Superior temporal gyrus (tissue), 1 donor: Measurements from ENCODE around the gene CNN2.

ENCODE experiments used
- DNase-seq: peaks from one replicate; pipeline ENCODE4 v3.0.0-alpha.2; 2016; ENCODE audit errors: extremely low spot score

CNN2 gene

GRCh38 chr19:1065606-1066109, 39.2 kb downstream of the CNN2 start:
- no peak for DNase-seq

- no peak for DNase-seq
Measured at GRCh38 chr19:1066251-1066747, 39.9 kb downstream of the CNN2 start.

GRCh38 chr19:1066748-1067340, 40.4 kb downstream of the CNN2 start, which contains the start of gene ARHGAP45:
ARHGAP45 (plus strand) TSS chr19:1067167; CDS start chr19:1067406, 239 bp downstream.
- DNase-seq = no peak

GRCh38 chr19:1067341-1067957, 41.0 kb downstream of the CNN2 start:
- no peak for DNase-seq

GRCh38 chr19:1068009-1069001, 41.9 kb downstream of the CNN2 start:
- no peak for DNase-seq

- DNase-seq = peak; percentile 10
Measured at GRCh38 chr19:1069009-1069779, 42.8 kb downstream of the CNN2 start.

- no peak for DNase-seq
Measured at GRCh38 chr19:1070576-1070930, 44.1 kb downstream of the CNN2 start.

GRCh38 chr19:1070931-1071791, 44.8 kb downstream of the CNN2 start:
- DNase-seq = no peak

- no peak for DNase-seq
Measured at GRCh38 chr19:1072371-1073015, 46.1 kb downstream of the CNN2 start.

- no peak for DNase-seq
Measured at GRCh38 chr19:1073063-1073955, 46.9 kb downstream of the CNN2 start.

- DNase-seq = no peak
Measured at GRCh38 chr19:1073956-1074517, 47.6 kb downstream of the CNN2 start.

GRCh38 chr19:1074544-1075283, 48.3 kb downstream of the CNN2 start:
- peak; percentile 14 for DNase-seq

GRCh38 chr19:1076046-1076386, 49.6 kb downstream of the CNN2 start:
- no peak for DNase-seq

GRCh38 chr19:1076951-1077350, 50.5 kb downstream of the CNN2 start:
- DNase-seq = no peak

- no peak for DNase-seq
Measured at GRCh38 chr19:1079566-1080111, 53.2 kb downstream of the CNN2 start.

GRCh38 chr19:1080360-1081161, 54.2 kb downstream of the CNN2 start:
- DNase-seq = no peak
